HEK293T (cell line): ENCODE data around the gene OPN1MW.
"Not testable (repeated sequence)": the region's sequence is repeated elsewhere in the genome, so short reads cannot be mapped to it uniquely, and the experiment has no call there.

Experiments
- CTCF ChIA-PET: fragments of 350-600 bp; formaldehyde crosslinking; extraction: SDS; loops from one replicate; lab custom pipeline; 2021; ENCODE audit warnings: antibody characterized with exemption, inconsistent platforms; lab: Yijun Ruan, JAX
- POLR2A ChIA-PET: fragments of 350-600 bp; formaldehyde crosslinking; extraction: SDS; loops from one replicate; lab custom pipeline; 2020; ENCODE audit warnings: antibody characterized with exemption, inconsistent platforms; lab: Yijun Ruan, JAX
- DNase-seq: peaks from one replicate; pipeline ENCODE4 v3.0.0; 2012; ENCODE audit warnings: mixed read lengths; ENCODE audit errors: extremely low spot score
- L3MBTL2 ChIP-seq: fragments of 450-650 bp; conservative IDR thresholded peaks from 2 replicates; pipeline ENCODE4 v1.6.1; 2016; ENCODE audit warnings: mild to moderate bottlenecking

The OPN1MW gene

GRCh38 chrX:154211057-154211456 is 28.7 kb downstream of the OPN1MW start:
- DNase-seq, CTCF ChIA-PET, POLR2A ChIA-PET: not testable (repeated sequence)

DNA sequence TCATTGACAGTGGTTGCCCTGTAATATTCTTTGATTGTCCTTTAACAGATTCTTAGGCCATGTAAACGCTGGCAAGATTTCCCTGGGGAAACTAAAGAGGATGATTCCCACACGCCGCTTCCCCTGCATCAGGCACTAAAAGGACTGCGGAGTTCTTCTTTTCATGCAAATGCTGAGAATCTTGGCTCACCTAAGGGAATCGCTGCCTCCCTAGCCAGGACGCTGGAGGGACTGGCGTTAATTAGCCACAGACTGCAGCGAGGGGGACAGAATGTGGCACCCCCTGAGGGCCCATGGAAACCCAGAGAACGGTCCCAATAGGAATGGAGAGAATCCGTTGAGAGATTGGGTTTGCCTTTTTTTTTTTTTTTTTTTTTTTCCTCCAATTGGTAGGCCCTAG is 29.1 kb downstream of the OPN1MW start:
- CTCF ChIA-PET, DNase-seq, POLR2A ChIA-PET: not testable (repeated sequence)

DNA sequence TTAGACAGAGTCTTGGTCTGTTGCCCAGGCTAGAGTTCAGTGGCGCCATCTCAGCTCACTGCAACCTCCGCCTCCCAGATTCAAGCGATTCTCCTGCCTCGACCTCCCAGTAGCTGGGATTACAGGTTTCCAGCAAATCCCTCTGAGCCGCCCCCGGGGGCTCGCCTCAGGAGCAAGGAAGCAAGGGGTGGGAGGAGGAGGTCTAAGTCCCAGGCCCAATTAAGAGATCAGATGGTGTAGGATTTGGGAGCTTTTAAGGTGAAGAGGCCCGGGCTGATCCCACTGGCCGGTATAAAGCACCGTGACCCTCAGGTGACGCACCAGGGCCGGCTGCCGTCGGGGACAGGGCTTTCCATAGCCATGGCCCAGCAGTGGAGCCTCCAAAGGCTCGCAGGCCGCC is 37.1 kb downstream of the OPN1MW start, which contains the start of gene OPN1MW2:
TSS of gene OPN1MW2 (plus strand) at position 301 of the 400 bp plus-strand sequence. CDS start at position 361, 60 bp downstream.
- POLR2A ChIA-PET, DNase-seq, CTCF ChIA-PET: not testable (repeated sequence)

DNA sequence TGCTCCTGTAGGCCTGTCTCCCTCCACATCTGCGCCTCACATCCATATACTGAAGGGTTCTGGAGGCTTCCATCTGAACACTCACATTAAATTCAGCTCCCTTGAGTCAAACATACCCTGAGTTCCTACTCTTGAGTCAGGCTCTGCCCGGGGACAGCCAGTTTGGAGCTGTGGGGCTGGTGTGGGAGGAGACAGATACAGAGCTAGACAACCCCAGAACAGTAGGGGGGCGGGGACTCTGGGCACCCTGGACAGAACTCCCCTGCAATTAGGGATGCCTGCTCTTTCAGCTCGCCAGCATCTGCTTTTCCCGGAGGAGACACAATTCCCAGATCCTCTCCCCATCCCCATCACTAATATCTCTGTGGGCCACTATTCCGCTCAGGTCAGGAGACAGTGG is 42.9 kb downstream of the OPN1MW start:
- CTCF ChIA-PET, POLR2A ChIA-PET, DNase-seq: not testable (repeated sequence)

GRCh38 chrX:154226706-154227105 is 44.3 kb downstream of the OPN1MW start:
- POLR2A ChIA-PET, CTCF ChIA-PET, DNase-seq: not testable (repeated sequence)

- POLR2A ChIA-PET, CTCF ChIA-PET, DNase-seq: not testable (repeated sequence)
Measured at GRCh38 chrX:154231443-154231842, 49.0 kb downstream of the OPN1MW start.

- DNase-seq, POLR2A ChIA-PET, CTCF ChIA-PET: not testable (repeated sequence)
Measured at GRCh38 chrX:154233620-154234019, 51.2 kb downstream of the OPN1MW start.

- DNase-seq, CTCF ChIA-PET, POLR2A ChIA-PET: not testable (repeated sequence)
- 0 out of 2 replicates have a peak, but pooled peaks have one; percentile 20 for TF ChIP-seq L3MBTL2
Measured at GRCh38 chrX:154238939-154239559, 56.7 kb downstream of the OPN1MW start.

- CTCF ChIA-PET = interaction anchor here (0.6 to 1.0 kb wide), 4 partner anchors 55 to 147 kb away, joined by 3 to 6 read pairs (median 4); partner anchors contain the start of gene TEX28
- DNase-seq, POLR2A ChIA-PET: not testable (repeated sequence)
Measured at GRCh38 chrX:154239982-154240503, 57.6 kb downstream of the OPN1MW start.
